ENCODE results near the gene ZBTB42.

DNA sequence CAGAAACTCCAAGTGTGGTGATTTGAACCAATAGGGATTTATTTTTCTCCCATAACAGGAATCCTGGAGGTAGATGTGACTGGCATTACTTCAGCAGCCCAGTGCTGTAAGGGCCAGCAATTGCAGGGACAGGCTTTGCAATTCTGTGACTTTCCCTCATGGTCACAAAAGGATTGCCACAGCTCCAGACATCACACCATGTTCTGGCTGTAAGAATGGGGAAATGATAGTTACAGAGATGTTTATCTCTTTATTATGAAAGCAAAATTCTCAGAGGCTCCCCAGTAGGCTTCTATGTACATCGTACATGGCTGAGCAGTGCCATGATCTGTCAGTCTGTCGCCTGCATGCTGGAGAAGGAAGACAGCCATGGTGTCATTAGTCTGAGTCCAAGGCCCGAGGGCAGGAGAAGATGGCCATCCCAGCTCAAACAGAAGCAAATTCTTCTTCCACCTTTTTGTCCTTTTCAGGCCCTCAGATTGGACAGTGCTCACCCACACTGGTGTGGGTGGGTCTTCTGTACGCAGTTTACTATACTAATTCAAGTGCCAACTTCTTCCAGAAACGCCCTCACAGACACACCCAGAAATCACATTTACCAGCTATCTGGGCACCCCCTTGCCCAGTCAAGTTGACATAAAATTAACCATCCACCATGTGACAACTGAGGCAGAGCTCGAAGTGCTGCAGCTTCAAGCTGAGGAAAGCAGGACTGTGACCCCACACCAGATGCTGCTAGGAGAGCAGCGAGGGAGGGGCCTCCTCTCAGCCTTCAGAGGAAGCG, 17.2 kb downstream of the ZBTB42 start:
- TF ChIP-seq, protein P1, sequence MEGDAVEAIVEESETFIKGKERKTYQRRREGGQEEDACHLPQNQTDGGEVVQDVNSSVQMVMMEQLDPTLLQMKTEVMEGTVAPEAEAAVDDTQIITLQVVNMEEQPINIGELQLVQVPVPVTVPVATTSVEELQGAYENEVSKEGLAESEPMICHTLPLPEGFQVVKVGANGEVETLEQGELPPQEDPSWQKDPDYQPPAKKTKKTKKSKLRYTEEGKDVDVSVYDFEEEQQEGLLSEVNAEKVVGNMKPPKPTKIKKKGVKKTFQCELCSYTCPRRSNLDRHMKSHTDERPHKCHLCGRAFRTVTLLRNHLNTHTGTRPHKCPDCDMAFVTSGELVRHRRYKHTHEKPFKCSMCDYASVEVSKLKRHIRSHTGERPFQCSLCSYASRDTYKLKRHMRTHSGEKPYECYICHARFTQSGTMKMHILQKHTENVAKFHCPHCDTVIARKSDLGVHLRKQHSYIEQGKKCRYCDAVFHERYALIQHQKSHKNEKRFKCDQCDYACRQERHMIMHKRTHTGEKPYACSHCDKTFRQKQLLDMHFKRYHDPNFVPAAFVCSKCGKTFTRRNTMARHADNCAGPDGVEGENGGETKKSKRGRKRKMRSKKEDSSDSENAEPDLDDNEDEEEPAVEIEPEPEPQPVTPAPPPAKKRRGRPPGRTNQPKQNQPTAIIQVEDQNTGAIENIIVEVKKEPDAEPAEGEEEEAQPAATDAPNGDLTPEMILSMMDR (IDR thresholded peaks at IDR 0.05), result no peak
- TF ChIP-seq POLR2A (IDR thresholded peaks at IDR 0.05) (no peak), POLR2AphosphoS5 (IDR thresholded peaks at IDR 0.05) (no peak), EP300 (IDR thresholded peaks at IDR 0.05) (no peak)
